Activated CD8-positive, alpha-beta T cell treated with anti-CD3 and anti-CD28 coated beads, Interleukin-2, amount 10 ng/mL, durations not matched to agents 7 days and 5 days (primary cell): Measurements from ENCODE around the gene PINLYP. TPM values are rescaled to one million over a fixed set of nuclear protein-coding genes. Genes with fewer than 3 reads are reported as not detected.

Source experiments
- ATAC-seq: fragments of 150-1000 bp; cut with Tn5 transposase; one replicate; pipeline ENCODE4 v1.10.0; 2021; ENCODE audit warnings: moderate library complexity
- CTCF ChIA-PET: fragments of 350-600 bp; sonication (Branson Sonifier 250); formaldehyde crosslinking; loops from one replicate; lab custom pipeline; 2021; ENCODE audit warnings: antibody characterized with exemption; lab: Charles Lee
- POLR2A ChIA-PET: fragments of 350-600 bp; sonication (Branson Sonifier 250); formaldehyde crosslinking; loops from one replicate; lab custom pipeline; 2021; ENCODE audit warnings: antibody characterized with exemption; lab: Charles Lee
- DNase-seq: peaks from one replicate; pipeline ENCODE4 v3.0.0-alpha.2; 2020
- H3K27ac Mint-ChIP-seq: one replicate; pipeline ENCODE4 v1.8.0; 2021; ENCODE audit warnings: mild to moderate bottlenecking, mixed read lengths
- H3K27me3 Mint-ChIP-seq: one replicate; pipeline ENCODE4 v1.8.0; 2021; ENCODE audit warnings: low read depth, mixed read lengths
- H3K36me3 Mint-ChIP-seq: one replicate; pipeline ENCODE4 v1.8.0; 2021; ENCODE audit warnings: low read depth, mixed read lengths
- H3K4me1 Mint-ChIP-seq: one replicate; pipeline ENCODE4 v1.8.0; 2021; ENCODE audit warnings: low read depth, mixed read lengths
- H3K4me3 Mint-ChIP-seq: one replicate; pipeline ENCODE4 v1.8.0; 2021; ENCODE audit warnings: mild to moderate bottlenecking, mixed read lengths
- H3K9me3 Mint-ChIP-seq: one replicate; pipeline ENCODE4 v1.8.0; 2022; ENCODE audit warnings: mixed read lengths; ENCODE audit not compliant: insufficient read depth
- total RNA-seq, 2 experiments: library from RNA; stranded (reverse); gene quantifications; one replicate each; pipeline ENCODE4 v1.2.3, GENCODE V29; 2021

The PINLYP gene
- total RNA-seq, 2 experiments from 2014 or later = 7.4 to 8.9 TPM

- H3K4me3 Mint-ChIP-seq = no peak overlapping the region
- no peaks in the 10 kb centered on the region for H3K27me3 Mint-ChIP-seq
- ChIA-PET CTCF (interaction anchor here (0.8 to 12.8 kb wide), 2 partner anchors 43 to 193 kb away, joined by 3 to 239 read pairs; partner anchors contain the start of genes IRGQ and ZNF576), POLR2A (no interaction called here)
- H3K27ac Mint-ChIP-seq = no peak overlapping the region
- DNase-seq = no peak
- H3K9me3 Mint-ChIP-seq = no peaks in the 10 kb centered on the region
- peaks cover 8% of the 10 kb centered on the region for H3K4me1 Mint-ChIP-seq
- peaks cover 43% of the 10 kb centered on the region for H3K36me3 Mint-ChIP-seq
- ATAC-seq = no peak
These were observed 24.0 kb upstream of the PINLYP start for GRCh38 chr19:43551399-43552197.

GRCh38 chr19:43552198-43552450 is 23.5 kb upstream of the PINLYP start:
- Mint-ChIP-seq H3K36me3 (peaks cover 43% of the 10 kb centered on the region), H3K27me3 (no peaks in the 10 kb centered on the region), H3K9me3 (no peaks in the 10 kb centered on the region), H3K4me3 (no peak overlapping the region), H3K4me1 (peaks cover 8% of the 10 kb centered on the region), H3K27ac (no peak overlapping the region)
- ATAC-seq (no peak), DNase-seq (no peak)
- ChIA-PET POLR2A (no interaction called here), CTCF (interaction anchor here (0.8 to 12.8 kb wide), 3 partner anchors 12 to 193 kb away, joined by 3 to 239 read pairs (median 30); partner anchors contain the start of genes IRGQ and ZNF576)

GRCh38 chr19:43552616-43553015 is 23.0 kb upstream of the PINLYP start:
- Mint-ChIP-seq H3K27me3 (no peaks in the 10 kb centered on the region), H3K4me3 (no peak overlapping the region), H3K9me3 (no peaks in the 10 kb centered on the region), H3K36me3 (peaks cover 46% of the 10 kb centered on the region), H3K27ac (no peak overlapping the region), H3K4me1 (peaks cover 8% of the 10 kb centered on the region)
- ChIA-PET CTCF (interaction anchor here (4.1 to 12.8 kb wide), 2 partner anchors 11 to 42 kb away, joined by 30 to 239 read pairs; partner anchors contain the start of genes IRGQ and ZNF576), POLR2A (no interaction called here)
- DNase-seq (no peak), ATAC-seq (no peak)

- Mint-ChIP-seq H3K4me3 (no peak overlapping the region), H3K4me1 (peaks cover 8% of the 10 kb centered on the region), H3K36me3 (peaks cover 43% of the 10 kb centered on the region), H3K27ac (no peak overlapping the region), H3K27me3 (no peaks in the 10 kb centered on the region), H3K9me3 (no peaks in the 10 kb centered on the region)
- CTCF ChIA-PET = interaction anchor here (0.9 to 12.8 kb wide), 9 partner anchors 8 to 41 kb away, joined by 3 to 239 read pairs (median 14); partner anchors contain the start of genes ETHE1, IRGQ, XRCC1 and ZNF576
- no peak for ATAC-seq
- POLR2A ChIA-PET = interaction anchor here (1.2 kb wide), 1 partner anchor 41 kb away, joined by 9 read pairs; no protein-coding TSS in a partner anchor
- no peak for DNase-seq
These were observed 21.9 kb upstream of the PINLYP start for GRCh38 chr19:43553656-43554055.

- POLR2A ChIA-PET = interaction anchor here (0.7 to 2.2 kb wide), 7 partner anchors 10 to 40 kb away, joined by 3 to 20 read pairs (median 5); partner anchors contain the start of genes IRGQ and ZNF575
- H3K4me1 Mint-ChIP-seq = peaks cover 8% of the 10 kb centered on the region
- no peak overlapping the region for H3K4me3 Mint-ChIP-seq
- no peaks in the 10 kb centered on the region for H3K27me3 Mint-ChIP-seq
- no peak for ATAC-seq
- H3K27ac Mint-ChIP-seq = no peak overlapping the region
- DNase-seq = no peak
- no peaks in the 10 kb centered on the region for H3K9me3 Mint-ChIP-seq
- H3K36me3 Mint-ChIP-seq = peaks cover 41% of the 10 kb centered on the region
- CTCF ChIA-PET = interaction anchor here (0.6 to 12.8 kb wide), 36 partner anchors 8 to 263 kb away, joined by 3 to 239 read pairs (median 6); partner anchors contain the start of genes ETHE1, IRGQ, PINLYP and XRCC1
These were observed 21.2 kb upstream of the PINLYP start for GRCh38 chr19:43554317-43554895.

GRCh38 chr19:43555185-43555770 is 20.3 kb upstream of the PINLYP start:
- Mint-ChIP-seq H3K4me1 (peaks cover 8% of the 10 kb centered on the region), H3K27ac (peak overlapping the region; percentile 6), H3K27me3 (no peaks in the 10 kb centered on the region), H3K36me3 (peaks cover 43% of the 10 kb centered on the region), H3K4me3 (no peak overlapping the region), H3K9me3 (no peaks in the 10 kb centered on the region)
- CTCF ChIA-PET = interaction anchor here (0.6 to 12.8 kb wide), 39 partner anchors 9 to 225 kb away, joined by 3 to 239 read pairs (median 6); partner anchors contain the start of genes ETHE1, IRGQ, PINLYP and XRCC1
- POLR2A ChIA-PET = interaction anchor here (0.6 to 2.2 kb wide), 8 partner anchors 9 to 39 kb away, joined by 3 to 20 read pairs (median 4); partner anchors contain the start of genes IRGQ and ZNF575
- peak; percentile 95 for ATAC-seq
- DNase-seq = peak; percentile 91

- ChIA-PET CTCF (interaction anchor here (1.6 to 12.8 kb wide), 2 partner anchors 11 to 34 kb away, joined by 6 to 239 read pairs; partner anchors contain the start of genes IRGQ and ZNF576), POLR2A (interaction anchor here (0.7 kb wide), 1 partner anchor 36 kb away, joined by 4 read pairs; the partner anchor contains the start of genes IRGQ and ZNF576)
- DNase-seq (no peak), ATAC-seq (no peak)
- H3K27ac Mint-ChIP-seq = peak overlapping the region; percentile 97
- peaks cover 41% of the 10 kb centered on the region for H3K36me3 Mint-ChIP-seq
- no peaks in the 10 kb centered on the region for H3K27me3 Mint-ChIP-seq
- no peak overlapping the region for H3K4me3 Mint-ChIP-seq
- no peaks in the 10 kb centered on the region for H3K9me3 Mint-ChIP-seq
- H3K4me1 Mint-ChIP-seq = peaks cover 41% of the 10 kb centered on the region
These were observed 14.9 kb upstream of the PINLYP start for GRCh38 chr19:43560687-43561086.

GRCh38 chr19:43561139-43561970 is 14.2 kb upstream of the PINLYP start:
- ChIA-PET POLR2A (interaction anchor here (0.7 kb wide), 1 partner anchor 35 kb away, joined by 4 read pairs; the partner anchor contains the start of genes IRGQ and ZNF576), CTCF (interaction anchor here (0.8 to 12.8 kb wide), 4 partner anchors 7 to 34 kb away, joined by 3 to 239 read pairs (median 18); partner anchors contain the start of genes IRGQ and ZNF576)
- H3K4me1 Mint-ChIP-seq = peaks cover 41% of the 10 kb centered on the region
- H3K27ac Mint-ChIP-seq = peak overlapping the region; percentile 97
- no peak for ATAC-seq
- DNase-seq = no peak
- no peaks in the 10 kb centered on the region for H3K27me3 Mint-ChIP-seq
- H3K36me3 Mint-ChIP-seq = peaks cover 41% of the 10 kb centered on the region
- H3K4me3 Mint-ChIP-seq = no peak overlapping the region
- no peaks in the 10 kb centered on the region for H3K9me3 Mint-ChIP-seq

GRCh38 chr19:43562226-43562697 is 13.3 kb upstream of the PINLYP start:
- H3K4me1 Mint-ChIP-seq = peaks cover 43% of the 10 kb centered on the region
- DNase-seq = no peak
- ATAC-seq = peak; percentile 3
- CTCF ChIA-PET = interaction anchor here (4.4 to 12.8 kb wide), 2 partner anchors 8 to 33 kb away, joined by 30 to 239 read pairs; partner anchors contain the start of genes IRGQ and ZNF576
- peak overlapping the region; percentile 97 for H3K27ac Mint-ChIP-seq
- peaks cover 42% of the 10 kb centered on the region for H3K36me3 Mint-ChIP-seq
- no peaks in the 10 kb centered on the region for H3K27me3 Mint-ChIP-seq
- POLR2A ChIA-PET = interaction anchor here (0.6 to 1.0 kb wide), 2 partner anchors 21 to 32 kb away, joined by 3 read pairs; no protein-coding TSS in a partner anchor
- H3K9me3 Mint-ChIP-seq = no peaks in the 10 kb centered on the region
- peak overlapping the region; percentile 46 for H3K4me3 Mint-ChIP-seq

- peaks cover 43% of the 10 kb centered on the region for H3K4me1 Mint-ChIP-seq
These were observed 12.8 kb upstream of the PINLYP start for GRCh38 chr19:43562698-43563241.

More at GRCh38 chr19:43562698-43563241, 12.8 kb upstream of the PINLYP start:
- H3K36me3 Mint-ChIP-seq = peaks cover 39% of the 10 kb centered on the region
- ChIA-PET POLR2A (interaction anchor here (0.6 to 1.0 kb wide), 2 partner anchors 20 to 32 kb away, joined by 3 read pairs; no protein-coding TSS in a partner anchor), CTCF (interaction anchor here (3.4 to 12.8 kb wide), 3 partner anchors 8 to 32 kb away, joined by 13 to 239 read pairs (median 30); partner anchors contain the start of genes IRGQ and ZNF576)
- H3K27me3 Mint-ChIP-seq = no peaks in the 10 kb centered on the region
- DNase-seq (peak; percentile 87), ATAC-seq (peak; percentile 92)
- peak overlapping the region; percentile 97 for H3K27ac Mint-ChIP-seq
- peak overlapping the region; percentile 46 for H3K4me3 Mint-ChIP-seq
- H3K9me3 Mint-ChIP-seq = no peaks in the 10 kb centered on the region
